AG10803 (cell line): ENCODE data around the gene PAPOLA.

Experiments used
- DNase-seq: peaks from one replicate; pipeline ENCODE4 v3.0.0; 2010; ENCODE audit warnings: low read depth
- H3K4me3 ChIP-seq: 2 replicates; pipeline ENCODE4 v1.5.1; 2011; ENCODE audit warnings: mild to moderate bottlenecking, low read length, control low read depth
- CTCF ChIP-seq: conservative IDR thresholded peaks from 2 replicates; pipeline ENCODE4 v1.5.1; 2011; ENCODE audit warnings: mild to moderate bottlenecking, low read length, control low read depth, inconsistent platforms

The PAPOLA gene

DNA sequence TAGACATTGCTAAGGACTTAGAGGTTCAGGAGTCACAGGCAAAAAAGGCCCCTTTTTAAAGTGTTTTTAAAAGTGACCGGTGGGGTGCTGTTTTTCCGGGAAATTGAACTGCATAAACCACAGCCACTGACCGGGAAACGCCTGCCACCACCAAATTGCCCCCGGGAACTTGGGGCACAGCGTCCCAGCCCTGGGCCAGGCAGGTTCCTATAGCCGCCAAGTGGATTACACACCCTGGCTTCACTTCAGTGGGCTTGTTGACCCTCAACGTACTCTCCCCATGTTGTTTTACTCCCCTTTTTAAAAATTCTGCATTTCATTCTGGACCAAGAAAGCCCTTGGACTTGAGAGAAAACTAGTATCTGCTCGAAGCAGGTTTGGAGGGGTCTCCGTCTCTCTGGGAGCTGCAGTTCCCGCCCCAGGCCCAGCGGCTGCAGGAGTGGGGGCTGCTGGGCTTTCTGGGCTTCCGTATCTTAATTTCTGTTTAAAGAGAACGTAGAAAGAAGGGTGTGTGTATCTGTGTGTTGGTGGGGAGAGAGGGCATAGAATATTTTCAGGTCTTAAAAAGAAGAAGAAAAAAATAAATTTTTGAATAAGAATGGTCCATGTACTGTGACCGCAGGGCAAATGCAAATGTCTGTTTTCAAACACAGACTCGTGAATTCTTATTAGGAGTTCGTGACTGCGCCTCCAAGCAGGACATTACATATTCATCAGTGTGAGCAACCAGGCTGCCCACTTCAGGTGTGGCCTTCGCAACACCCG, 82.9 kb downstream of the PAPOLA start:
- DNase-seq: no peak
- TF ChIP-seq CTCF: no peak

DNA sequence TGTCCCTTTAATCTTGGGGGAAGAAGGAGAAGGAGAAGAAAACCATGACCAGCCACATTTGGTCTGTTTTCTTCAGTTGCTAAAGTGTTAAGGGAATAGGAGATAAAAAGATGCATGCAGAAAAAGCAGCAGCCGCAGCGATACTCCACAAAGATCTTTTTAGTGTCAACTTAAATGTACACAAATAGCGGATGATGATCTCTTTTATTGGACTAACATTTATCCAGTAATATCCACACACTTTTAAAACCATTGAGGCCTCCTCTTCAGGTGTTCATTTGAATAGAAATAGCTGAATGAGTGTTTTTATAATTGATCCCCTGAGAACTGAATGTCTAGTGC, 83.5 kb downstream of the PAPOLA start:
- no peak for DNase-seq
- TF ChIP-seq CTCF: no peak
- no peak overlapping the region for H3K4me3 ChIP-seq

More for the DNA sequence above, 82.9 kb downstream of the PAPOLA start:
- no peak overlapping the region for H3K4me3 ChIP-seq

DNA sequence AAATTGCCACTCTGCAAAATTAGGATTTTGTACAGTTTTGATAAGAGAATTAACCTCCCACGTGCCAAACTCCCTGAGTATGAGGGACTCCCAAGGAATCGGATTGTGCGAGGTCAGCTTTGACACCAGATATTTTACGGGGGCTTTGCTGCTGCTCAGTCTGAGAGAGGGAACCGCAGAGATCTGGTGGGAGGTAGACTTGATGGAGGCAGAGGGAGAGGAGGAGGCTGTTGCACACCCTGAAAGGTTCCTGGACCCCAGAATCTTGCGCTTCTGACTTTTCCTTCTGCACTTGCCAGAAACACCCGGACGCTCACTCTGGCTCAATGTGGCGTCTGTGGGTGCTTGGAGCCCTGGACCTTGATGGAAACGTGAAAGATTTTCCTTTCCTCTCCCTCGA, 83.9 kb downstream of the PAPOLA start:
- no peak overlapping the region for H3K4me3 ChIP-seq
- no peak for DNase-seq
- TF ChIP-seq CTCF: no peak

DNA sequence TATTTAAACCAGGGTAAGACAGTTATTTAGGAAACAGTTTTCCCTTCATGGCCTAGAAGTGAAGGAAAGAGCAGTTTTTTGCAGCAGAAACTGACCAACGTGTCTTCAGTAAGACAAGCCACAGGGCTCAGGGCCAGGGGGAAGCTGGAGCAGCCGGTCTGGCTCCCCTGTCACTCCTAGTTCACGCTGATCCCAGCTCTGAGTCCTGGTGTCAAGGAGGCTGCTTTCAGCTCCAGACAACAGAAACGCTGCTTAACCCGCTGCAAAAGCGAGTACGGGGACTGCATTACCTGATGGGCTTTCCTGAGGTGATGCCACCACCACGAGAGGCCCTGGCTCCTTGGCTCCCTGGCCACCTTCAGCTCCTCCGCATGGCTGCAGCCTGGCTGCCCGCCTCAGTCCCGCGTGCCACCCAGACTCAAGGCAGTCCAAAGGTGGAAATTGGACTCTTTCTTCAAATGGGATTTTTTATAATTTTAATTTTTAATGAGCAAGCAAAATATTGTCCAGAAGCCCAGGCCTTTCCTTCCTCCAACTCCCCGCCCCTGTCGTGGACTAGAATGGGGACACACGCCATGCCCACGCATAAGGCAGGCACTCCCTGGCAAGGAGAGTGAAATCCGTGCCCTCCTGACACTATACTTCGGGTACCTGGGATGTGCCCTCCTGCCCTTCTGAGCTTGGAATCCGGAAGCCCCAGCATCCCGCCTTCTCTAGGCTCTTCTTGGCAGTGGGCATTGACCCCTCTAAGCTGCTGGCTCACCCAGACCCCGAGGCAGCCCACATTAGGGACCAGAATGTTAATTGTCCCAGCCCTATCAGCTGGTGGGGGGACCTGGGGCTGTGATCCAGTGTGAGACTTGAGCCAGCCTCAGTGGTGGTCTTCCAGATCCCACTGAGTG, 85.0 kb downstream of the PAPOLA start:
- no peak for TF ChIP-seq CTCF
- no peak overlapping the region for H3K4me3 ChIP-seq
- no peak for DNase-seq

DNA sequence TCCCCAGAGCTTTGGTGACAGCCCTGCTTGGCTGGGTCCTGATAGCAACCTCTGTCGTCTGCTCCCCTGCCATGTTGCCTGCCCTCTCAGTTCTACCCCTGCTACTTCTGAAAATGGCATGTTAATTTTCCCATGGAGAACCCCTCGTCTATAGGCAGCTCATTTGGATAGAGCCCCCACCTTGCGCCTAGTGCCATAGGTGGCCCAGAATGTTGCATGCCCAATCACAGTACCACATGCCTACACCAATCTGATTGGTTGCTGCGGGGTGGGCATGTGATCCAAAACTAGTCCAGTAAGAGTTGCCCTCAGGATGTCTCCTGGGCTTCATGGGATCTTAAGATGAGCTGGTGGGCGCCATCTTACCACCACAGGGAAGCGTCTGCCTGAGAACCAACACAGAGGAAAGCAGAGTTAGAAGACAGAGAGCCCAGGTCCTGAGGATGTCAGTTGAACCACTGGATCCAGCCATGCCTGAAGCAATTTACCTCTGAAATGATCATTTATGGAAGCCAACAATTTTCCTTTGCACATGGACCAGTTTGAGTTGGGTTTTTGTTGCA, 85.7 kb downstream of the PAPOLA start:
- TF ChIP-seq CTCF: no peak

GRCh38 chr14:96588410-96589257, 86.5 kb downstream of the PAPOLA start:
- no peak for TF ChIP-seq CTCF
- no peak overlapping the region for H3K4me3 ChIP-seq
- DNase-seq: no peak

More for the DNA sequence above, 85.7 kb downstream of the PAPOLA start:
- DNase-seq: no peak
- no peak overlapping the region for H3K4me3 ChIP-seq
